Suppressor macrophage (primary cell): ENCODE results near the gene USP25.

ENCODE experiments used
- DNase-seq, 4 experiments: peaks; one replicate each; pipeline ENCODE4 v3.0.0-alpha.2; 2020 to 2022

Gene USP25

GRCh38 chr21:15809818-15810217 lies 80.0 kb downstream of the USP25 start:
- peak in 3 of 4 experiments; percentile 2 to 17 (median 2) for DNase-seq

- no peak for DNase-seq
Observed at GRCh38 chr21:15815285-15815684, 85.5 kb downstream of the USP25 start.

- no peak for DNase-seq
Observed at GRCh38 chr21:15820327-15820726, 90.5 kb downstream of the USP25 start.

- DNase-seq = no peak
Observed at GRCh38 chr21:15820852-15821379, 91.1 kb downstream of the USP25 start.

GRCh38 chr21:15823486-15824150 lies 93.8 kb downstream of the USP25 start:
- DNase-seq = no peak

- DNase-seq = no peak
Observed at GRCh38 chr21:15825700-15826099, 95.9 kb downstream of the USP25 start.

- DNase-seq = peak; percentile 2 to 33 (median 9)
Observed at GRCh38 chr21:15826147-15826780, 96.5 kb downstream of the USP25 start.

GRCh38 chr21:15826908-15827601 lies 97.3 kb downstream of the USP25 start:
- DNase-seq = no peak

GRCh38 chr21:15831497-15831896 lies 101.7 kb downstream of the USP25 start:
- no peak for DNase-seq

GRCh38 chr21:15837645-15838044 lies 107.9 kb downstream of the USP25 start:
- peak in 3 of 4 experiments; percentile 6 to 50 (median 40) for DNase-seq

- DNase-seq = no peak
Observed at GRCh38 chr21:15839026-15839425, 109.2 kb downstream of the USP25 start.

- no peak for DNase-seq
Observed at GRCh38 chr21:15839601-15840000, 109.8 kb downstream of the USP25 start.

GRCh38 chr21:15840406-15840805 lies 110.6 kb downstream of the USP25 start:
- DNase-seq = no peak

- no peak for DNase-seq
Observed at GRCh38 chr21:15841856-15842564, 112.2 kb downstream of the USP25 start.

- no peak for DNase-seq
Observed at GRCh38 chr21:15842565-15842880, 112.7 kb downstream of the USP25 start.

- no peak for DNase-seq
Observed at GRCh38 chr21:15843766-15844165, 114.0 kb downstream of the USP25 start.

GRCh38 chr21:15848634-15849560 lies 119.1 kb downstream of the USP25 start:
- DNase-seq = no peak

- no peak for DNase-seq
Observed at GRCh38 chr21:15849927-15850326, 120.1 kb downstream of the USP25 start.

- no peak for DNase-seq
Observed at GRCh38 chr21:15850645-15851044, 120.9 kb downstream of the USP25 start.

GRCh38 chr21:15852146-15852545 lies 122.4 kb downstream of the USP25 start:
- no peak for DNase-seq

- no peak for DNase-seq
Observed at GRCh38 chr21:15853126-15853525, 123.3 kb downstream of the USP25 start.

- no peak for DNase-seq
Observed at GRCh38 chr21:15856813-15857212, 127.0 kb downstream of the USP25 start.
